GM23338 (cell line): ENCODE data around the gene CHTF8. TPM values are rescaled to one million over a fixed set of nuclear protein-coding genes. Genes with fewer than 3 reads are reported as not detected.
"Not testable (repeated sequence)": the region's sequence is repeated elsewhere in the genome, so short reads cannot be mapped to it uniquely, and the experiment has no call there.

Source experiments
- ATAC-seq: fragments of 200-7000 bp; cut with Tn5 transposase; 3 replicates; pipeline ENCODE4 v1.9.1; 2020
- DNase-seq: peaks from one replicate; pipeline ENCODE4 v3.0.0-alpha.2; 2015; ENCODE audit warnings: low spot score
- H2AFZ ChIP-seq: fragments of 200-600 bp; sonication (generic); 2 replicates; pipeline ENCODE4 v1.8.0; 2016; ENCODE audit warnings: antibody characterized with exemption, mild to moderate bottlenecking, moderate library complexity
- H3F3A ChIP-seq: fragments of 200-600 bp; sonication (generic); replicated peaks from 2 replicates; pipeline ENCODE4 v1.8.0; 2017; ENCODE audit warnings: antibody characterized with exemption, mixed run types, low read depth
- H3K27ac ChIP-seq: fragments of 200-600 bp; sonication (generic); 2 replicates; pipeline ENCODE4 v1.6.1; 2016; ENCODE audit warnings: low read depth
- H3K27me3 ChIP-seq: fragments of 200-600 bp; sonication (generic); 2 replicates; pipeline ENCODE4 v1.8.0; 2016; ENCODE audit warnings: mild to moderate bottlenecking, mixed run types, moderate library complexity; ENCODE audit not compliant: insufficient read depth
- H3K36me3 ChIP-seq: fragments of 200-600 bp; sonication (generic); 2 replicates; pipeline ENCODE4 v1.8.0; 2016; ENCODE audit warnings: mild to moderate bottlenecking; ENCODE audit not compliant: insufficient read depth
- H3K4me1 ChIP-seq: fragments of 200-600 bp; sonication (generic); 2 replicates; pipeline ENCODE4 v1.8.0; 2016; ENCODE audit warnings: mild to moderate bottlenecking, moderate library complexity; ENCODE audit not compliant: insufficient read depth
- H3K4me2 ChIP-seq: fragments of 200-600 bp; sonication (generic); 2 replicates; pipeline ENCODE4 v1.7.1; 2017; ENCODE audit warnings: mixed run types
- H3K4me3 ChIP-seq: fragments of 200-600 bp; sonication (generic); 2 replicates; pipeline ENCODE4 v1.6.1; 2016; ENCODE audit warnings: mixed run types
- H3K79me2 ChIP-seq: fragments of 200-600 bp; sonication (generic); replicated peaks from 2 replicates; pipeline ENCODE4 v1.8.0; 2017; ENCODE audit warnings: mild to moderate bottlenecking; ENCODE audit not compliant: insufficient read depth
- H3K9me2 ChIP-seq: fragments of 200-600 bp; sonication (generic); 2 replicates; pipeline ENCODE4 v1.8.0; 2017; ENCODE audit not compliant: insufficient read depth
- H4K20me1 ChIP-seq: fragments of 200-600 bp; sonication (generic); replicated peaks from 2 replicates; pipeline ENCODE4 v1.8.0; 2017; ENCODE audit warnings: mild to moderate bottlenecking; ENCODE audit not compliant: insufficient read depth
- H3K27ac Mint-ChIP-seq: 2 replicates; pipeline ENCODE4 v1.8.0; 2020; ENCODE audit warnings: inconsistent platforms, mild to moderate bottlenecking, moderate library complexity, mixed read lengths
- H3K27me3 Mint-ChIP-seq: 3 replicates; pipeline ENCODE4 v1.8.0; 2022; ENCODE audit warnings: low read depth, mild to moderate bottlenecking, moderate library complexity, mixed read lengths, inconsistent platforms; ENCODE audit not compliant: insufficient read depth, poor library complexity
- H3K36me3 Mint-ChIP-seq: 3 replicates; pipeline ENCODE4 v1.8.0; 2021; ENCODE audit warnings: low read depth, mild to moderate bottlenecking, inconsistent platforms, moderate library complexity, mixed read lengths
- H3K4me1 Mint-ChIP-seq: 3 replicates; pipeline ENCODE4 v1.8.0; 2020; ENCODE audit warnings: mild to moderate bottlenecking, inconsistent platforms, mixed read lengths
- H3K4me3 Mint-ChIP-seq: 3 replicates; pipeline ENCODE4 v1.8.0; 2021; ENCODE audit warnings: moderate library complexity, mild to moderate bottlenecking, inconsistent platforms, mixed read lengths
- H3K9me3 Mint-ChIP-seq: 3 replicates; pipeline ENCODE4 v1.8.0; 2020; ENCODE audit warnings: moderate library complexity, mild to moderate bottlenecking, inconsistent platforms, mixed read lengths
- EZH2 ChIP-seq: fragments of 200-600 bp; sonication (generic); IDR thresholded peaks from one replicate; pipeline ENCODE4 v1.8.0; 2017; ENCODE audit warnings: antibody characterized with exemption, mild to moderate bottlenecking, low read depth; ENCODE audit not compliant: unreplicated experiment
- JUNB ChIP-seq: IDR thresholded peaks from one replicate; pipeline ENCODE4 v1.6.1; 2016; ENCODE audit warnings: antibody characterized with exemption; ENCODE audit not compliant: unreplicated experiment
- STAT1 ChIP-seq: IDR thresholded peaks from one replicate; pipeline ENCODE4 v1.6.1; 2016; ENCODE audit warnings: antibody characterized with exemption; ENCODE audit not compliant: unreplicated experiment
- polyA plus RNA-seq: library from polyadenylated mRNA; unstranded; fragments of >200 nt; fragmentation: Nextera tagmentation; extraction: Ambion mirVana; gene quantifications from 2 replicates; pipeline ENCODE4 v1.2.1, GENCODE V29; 2016
- total RNA-seq: library from RNA; depleted of rRNA; stranded (reverse); fragments of >200 nt; shearing (Covaris generic); gene quantifications from 2 replicates; pipeline ENCODE4 v1.2.3, GENCODE V29; 2014
- TF ChIP-seq, protein P1 (sequence below), 2 experiments: fragments of 200-600 bp in 1 of 2; sonication (generic) in 1 of 2; conservative IDR thresholded peaks; 2 replicates each; pipeline versions ENCODE4 v1.5.1 to v1.6.1; 2016 to 2017; ENCODE audit warnings: antibody characterized with exemption in 2 of 2, low read depth in 2 of 2, mild to moderate bottlenecking in 2 of 2, moderate library complexity in 1 of 2

Gene CHTF8
- total and polyA plus RNA-seq, 2 experiments from 2014 or later, result 24.4 to 155 TPM

DNA sequence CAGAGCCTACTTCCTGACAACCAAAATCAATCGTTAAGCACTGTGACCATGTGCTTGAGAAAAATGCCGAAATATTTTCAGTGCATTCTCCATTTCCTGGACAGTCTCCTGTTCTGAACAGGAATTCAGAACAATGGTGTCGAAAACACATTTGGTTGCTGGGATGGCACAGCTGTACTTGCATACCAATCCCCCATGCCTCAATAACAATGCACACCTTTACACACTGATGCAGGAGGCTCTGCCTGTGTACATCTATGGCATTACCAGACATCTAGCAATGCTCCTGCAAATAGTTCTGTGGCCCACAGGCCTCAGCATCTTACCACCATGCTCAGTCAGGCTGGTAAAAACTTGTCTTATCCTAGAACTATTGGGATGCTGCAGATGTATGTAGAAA is 6.2 kb downstream of the CHTF8 start:
- no peak for ATAC-seq
- no peak overlapping the region for H3K4me3 Mint-ChIP-seq

DNA sequence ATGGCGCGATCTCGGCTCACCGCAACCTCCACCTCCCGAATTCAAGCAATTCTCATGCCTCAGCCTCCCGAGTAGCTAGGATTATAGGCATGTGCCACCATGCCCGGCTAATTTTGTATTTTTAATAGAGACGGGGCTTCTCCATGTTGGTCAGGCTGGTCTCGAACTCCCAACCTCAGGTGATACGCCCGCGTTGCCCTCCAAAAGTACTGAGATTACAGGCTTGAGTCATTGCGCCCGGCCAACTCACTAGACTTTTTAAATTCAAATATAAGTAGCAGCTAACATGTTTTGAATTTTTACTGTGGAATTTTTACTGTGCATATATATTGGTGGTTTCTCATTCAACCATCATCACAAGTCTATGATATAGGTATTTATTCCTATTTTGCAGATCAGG is 7.4 kb downstream of the CHTF8 start:
- not testable (repeated sequence) for H3K27ac Mint-ChIP-seq, H3K27me3 Mint-ChIP-seq, DNase-seq, H3K9me2 ChIP-seq, ATAC-seq, H3K4me3 ChIP-seq, H3K4me1 Mint-ChIP-seq, H3K4me3 Mint-ChIP-seq, H3K4me2 ChIP-seq, H3K4me1 ChIP-seq, H3K27me3 ChIP-seq, H3K9me3 Mint-ChIP-seq, H2AFZ ChIP-seq
- peak overlapping the region; percentile 1; the same call in 1 of the 2 replicates for H3K27ac ChIP-seq
- peaks cover 13% of the 10 kb centered on the region; the same call in 1 of the 2 replicates for H3K36me3 ChIP-seq
- peaks cover 62% of the 10 kb centered on the region for H3K79me2 ChIP-seq
- peaks cover 23% of the 10 kb centered on the region for H4K20me1 ChIP-seq
- peaks cover 26% of the 10 kb centered on the region for H3F3A ChIP-seq
- H3K36me3 Mint-ChIP-seq, result peaks cover 55% of the 10 kb centered on the region

More for the DNA sequence above, 6.2 kb downstream of the CHTF8 start:
- H3K27me3 ChIP-seq, result no peaks in the 10 kb centered on the region
- no peak overlapping the region for H3K4me2 ChIP-seq
- Mint-ChIP-seq H3K27ac (no peak overlapping the region), H3K27me3 (no peaks in the 10 kb centered on the region), H3K9me3 (no peaks in the 10 kb centered on the region), H3K36me3 (peaks cover 45% of the 10 kb centered on the region), H3K4me1 (peaks cover 17% of the 10 kb centered on the region)
- peaks cover 75% of the 10 kb centered on the region for H3K79me2 ChIP-seq
- no peak for DNase-seq
- H3K9me2 ChIP-seq, result no peaks in the 10 kb centered on the region
- no peak overlapping the region for H2AFZ ChIP-seq
- no peak overlapping the region for H3K4me3 ChIP-seq
- H3K4me1 ChIP-seq, result peaks cover 9% of the 10 kb centered on the region
- peaks cover 23% of the 10 kb centered on the region for H4K20me1 ChIP-seq
- H3K36me3 ChIP-seq, result 0 out of 2 replicates have a peak, but pooled peaks cover 1% of the 10 kb centered on the region
- TF ChIP-seq EZH2, result no peak
- no peak for TF ChIP-seq JUNB
- H3K27ac ChIP-seq, result peak overlapping the region; percentile 1; the same call in 1 of the 2 replicates
- peaks cover 18% of the 10 kb centered on the region for H3F3A ChIP-seq

DNA sequence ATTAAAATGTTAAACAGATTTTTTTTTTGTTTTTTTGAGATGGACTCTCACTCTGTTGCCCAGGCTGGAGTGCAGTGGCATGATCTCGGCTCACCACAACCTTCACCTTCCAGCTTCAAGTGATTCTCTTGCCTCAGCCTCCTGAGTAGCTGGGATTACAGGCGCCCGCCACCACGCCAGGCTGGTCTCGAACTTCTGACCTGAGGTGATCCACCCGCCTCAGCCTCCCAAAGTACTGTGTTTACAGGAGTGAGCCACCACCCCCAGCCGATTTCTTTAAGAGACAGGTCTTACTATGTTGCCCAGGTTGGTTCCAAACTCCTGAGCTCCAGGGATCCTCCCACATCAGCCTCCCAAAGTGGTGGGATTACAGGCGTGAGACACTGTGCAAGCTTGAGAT is 8.0 kb downstream of the CHTF8 start:
- not testable (repeated sequence) for H3K4me3 Mint-ChIP-seq, H3K9me3 Mint-ChIP-seq, H3K27me3 Mint-ChIP-seq, H3K27me3 ChIP-seq, H3K27ac Mint-ChIP-seq, H3K4me1 Mint-ChIP-seq, H3K4me1 ChIP-seq, DNase-seq, H2AFZ ChIP-seq, H3K9me2 ChIP-seq, ATAC-seq, H3K4me2 ChIP-seq, H3K4me3 ChIP-seq
- H3K79me2 ChIP-seq, result peaks cover 57% of the 10 kb centered on the region
- peaks cover 26% of the 10 kb centered on the region for H3F3A ChIP-seq
- H3K27ac ChIP-seq, result peak overlapping the region; percentile 1; the same call in 1 of the 2 replicates
- peaks cover 58% of the 10 kb centered on the region for H3K36me3 Mint-ChIP-seq
- H4K20me1 ChIP-seq, result peaks cover 23% of the 10 kb centered on the region
- peaks cover 13% of the 10 kb centered on the region; the same call in 1 of the 2 replicates for H3K36me3 ChIP-seq

DNA sequence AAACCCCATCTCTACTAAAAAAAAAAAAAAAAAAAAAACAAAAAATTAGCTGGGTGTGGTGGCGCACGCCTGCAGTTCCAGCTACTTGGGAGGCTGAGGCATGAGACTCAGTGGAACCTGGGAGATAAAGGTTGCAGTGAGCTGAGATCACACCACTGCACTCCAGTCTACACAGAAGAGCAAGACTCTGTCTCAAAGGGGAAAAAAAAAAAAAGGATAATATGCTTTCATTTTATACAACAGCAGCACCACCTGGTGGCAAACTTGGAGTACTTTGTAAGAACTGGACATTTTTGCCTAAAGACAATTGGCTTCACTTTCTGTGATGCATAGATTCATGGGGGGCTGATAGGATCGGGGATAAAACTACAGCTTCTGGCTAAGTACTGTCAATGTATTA is 8.5 kb downstream of the CHTF8 start:
- H3K4me1 Mint-ChIP-seq, result no peaks in the 10 kb centered on the region; the same call in 2 of the 3 replicates
- H3K9me3 Mint-ChIP-seq, result no peaks in the 10 kb centered on the region
- Histone ChIP-seq H3F3A (peaks cover 26% of the 10 kb centered on the region), H3K79me2 (peaks cover 52% of the 10 kb centered on the region), H3K9me2 (no peaks in the 10 kb centered on the region), H3K36me3 (peaks cover 13% of the 10 kb centered on the region; the same call in 1 of the 2 replicates), H4K20me1 (peaks cover 23% of the 10 kb centered on the region), H3K4me3 (no peak overlapping the region), H3K4me2 (no peak overlapping the region), H3K4me1 (no peaks in the 10 kb centered on the region), H3K27me3 (no peaks in the 10 kb centered on the region), H2AFZ (no peak overlapping the region), H3K27ac (peak overlapping the region; percentile 1; the same call in 1 of the 2 replicates)
- H3K36me3 Mint-ChIP-seq, result peaks cover 61% of the 10 kb centered on the region
- H3K27ac Mint-ChIP-seq, result no peak overlapping the region
- H3K27me3 Mint-ChIP-seq, result peaks cover 3% of the 10 kb centered on the region
- no peak overlapping the region for H3K4me3 Mint-ChIP-seq
- ATAC-seq (peak; percentile 64), DNase-seq (peak; percentile 86)
- TF ChIP-seq, protein P1, sequence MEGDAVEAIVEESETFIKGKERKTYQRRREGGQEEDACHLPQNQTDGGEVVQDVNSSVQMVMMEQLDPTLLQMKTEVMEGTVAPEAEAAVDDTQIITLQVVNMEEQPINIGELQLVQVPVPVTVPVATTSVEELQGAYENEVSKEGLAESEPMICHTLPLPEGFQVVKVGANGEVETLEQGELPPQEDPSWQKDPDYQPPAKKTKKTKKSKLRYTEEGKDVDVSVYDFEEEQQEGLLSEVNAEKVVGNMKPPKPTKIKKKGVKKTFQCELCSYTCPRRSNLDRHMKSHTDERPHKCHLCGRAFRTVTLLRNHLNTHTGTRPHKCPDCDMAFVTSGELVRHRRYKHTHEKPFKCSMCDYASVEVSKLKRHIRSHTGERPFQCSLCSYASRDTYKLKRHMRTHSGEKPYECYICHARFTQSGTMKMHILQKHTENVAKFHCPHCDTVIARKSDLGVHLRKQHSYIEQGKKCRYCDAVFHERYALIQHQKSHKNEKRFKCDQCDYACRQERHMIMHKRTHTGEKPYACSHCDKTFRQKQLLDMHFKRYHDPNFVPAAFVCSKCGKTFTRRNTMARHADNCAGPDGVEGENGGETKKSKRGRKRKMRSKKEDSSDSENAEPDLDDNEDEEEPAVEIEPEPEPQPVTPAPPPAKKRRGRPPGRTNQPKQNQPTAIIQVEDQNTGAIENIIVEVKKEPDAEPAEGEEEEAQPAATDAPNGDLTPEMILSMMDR (conservative IDR thresholded peaks at IDR 0.05; ENCODE audit: low read depth in 2 of 2), result peak; percentile 78 to 91
- no peak for TF ChIP-seq STAT1
